Measurements from ENCODE around the gene SCAMP1.

SCAMP1 gene

GRCh38 chr5:78327761-78328510 is 32.5 kb upstream of the SCAMP1 start:
- no peaks in the 10 kb centered on the region for H3K4me1 Mint-ChIP-seq
- no peak overlapping the region for H3K4me3 Mint-ChIP-seq
- H3K27me3 Mint-ChIP-seq (ENCODE audit: low read depth, poor library complexity), result peaks cover 2% of the 10 kb centered on the region
- H3K9me3 Mint-ChIP-seq, result no peaks in the 10 kb centered on the region
- H3K27ac Mint-ChIP-seq, result no peak overlapping the region
- no peak for TF ChIP-seq CTCF (IDR thresholded peaks at IDR 0.05)
- H3K36me3 Mint-ChIP-seq (ENCODE audit: low read depth), result no peaks in the 10 kb centered on the region
- DNase-seq, result no peak

- Mint-ChIP-seq H3K27me3 (ENCODE audit: low read depth, poor library complexity) (peaks cover 2% of the 10 kb centered on the region), H3K36me3 (ENCODE audit: low read depth) (no peaks in the 10 kb centered on the region), H3K4me1 (no peaks in the 10 kb centered on the region), H3K4me3 (no peak overlapping the region), H3K9me3 (no peaks in the 10 kb centered on the region), H3K27ac (no peak overlapping the region)
- DNase-seq, result no peak
- TF ChIP-seq CTCF (IDR thresholded peaks at IDR 0.05), result no peak
Measured at GRCh38 chr5:78328585-78329173, 31.7 kb upstream of the SCAMP1 start.

- peaks cover 8% of the 10 kb centered on the region for H3K4me1 Mint-ChIP-seq
- no peak overlapping the region for H3K4me3 Mint-ChIP-seq
- peaks cover 2% of the 10 kb centered on the region for H3K27me3 Mint-ChIP-seq (ENCODE audit: low read depth, poor library complexity)
- no peak for TF ChIP-seq CTCF (IDR thresholded peaks at IDR 0.05)
- H3K36me3 Mint-ChIP-seq (ENCODE audit: low read depth), result peaks cover 6% of the 10 kb centered on the region
- H3K9me3 Mint-ChIP-seq, result peaks cover 14% of the 10 kb centered on the region
- no peak for DNase-seq
- H3K27ac Mint-ChIP-seq, result no peak overlapping the region
Measured at GRCh38 chr5:78331523-78332080, 28.8 kb upstream of the SCAMP1 start.

- Mint-ChIP-seq H3K27ac (no peak overlapping the region), H3K4me1 (peaks cover 8% of the 10 kb centered on the region), H3K4me3 (no peak overlapping the region), H3K27me3 (ENCODE audit: low read depth, poor library complexity) (peaks cover 2% of the 10 kb centered on the region), H3K9me3 (peaks cover 34% of the 10 kb centered on the region), H3K36me3 (ENCODE audit: low read depth) (peaks cover 20% of the 10 kb centered on the region)
- DNase-seq, result no peak
- TF ChIP-seq CTCF (IDR thresholded peaks at IDR 0.05), result no peak
Measured at GRCh38 chr5:78334811-78335210, 25.6 kb upstream of the SCAMP1 start.

DNA sequence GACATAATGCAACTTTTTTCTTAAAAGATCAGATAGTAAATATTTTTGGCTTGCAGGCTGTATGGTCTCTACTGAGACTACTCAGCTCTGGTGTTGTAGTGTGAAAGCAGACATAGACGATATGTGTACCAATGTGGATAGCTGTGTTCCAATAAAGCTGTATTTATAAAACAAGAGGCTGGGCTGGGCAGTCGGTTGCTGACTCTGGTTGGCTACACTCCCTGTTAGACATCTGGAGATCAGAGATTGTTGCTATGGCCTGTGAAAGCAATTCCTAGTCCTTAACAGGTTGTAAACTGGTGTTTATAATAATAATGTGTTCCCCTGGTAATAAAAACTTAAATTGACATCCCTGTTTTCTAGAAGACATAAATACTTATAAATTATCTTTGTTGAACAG is 24.4 kb upstream of the SCAMP1 start:
- Mint-ChIP-seq H3K27ac (no peak overlapping the region), H3K9me3 (peaks cover 38% of the 10 kb centered on the region), H3K4me3 (no peak overlapping the region), H3K36me3 (ENCODE audit: low read depth) (peaks cover 20% of the 10 kb centered on the region), H3K27me3 (ENCODE audit: low read depth, poor library complexity) (peaks cover 2% of the 10 kb centered on the region), H3K4me1 (peaks cover 8% of the 10 kb centered on the region)
- no peak for DNase-seq
- TF ChIP-seq CTCF (IDR thresholded peaks at IDR 0.05), result no peak
